Spleen (tissue), 11 donors: ENCODE results near the gene SLC38A11. TPM values are rescaled to one million over a fixed set of nuclear protein-coding genes. Genes with fewer than 3 reads are reported as not detected.

Experiments used
- DNase-seq: peaks from one replicate; pipeline ENCODE4 v3.0.0-alpha.2; 2020
- H3K27ac ChIP-seq, 8 donors: fragments of 200-600 bp; sonication (generic) in 7 of 8; 1 replicate in 4 of 8; 2 replicates in 4 of 8; pipeline versions ENCODE4 v1.5.0 to v1.8.0; 2016 to 2021; ENCODE audit warnings: inconsistent platforms in 4 of 8, mild to moderate bottlenecking in 4 of 8, moderate library complexity in 1 of 8
- H3K27me3 ChIP-seq, 7 donors: fragments of 200-600 bp; sonication (generic) in 6 of 7; replicated peaks in 1 of 7; 1 replicate in 4 of 7; 2 replicates in 3 of 7; pipeline versions ENCODE4 v1.5.0 to v1.8.0; 2016 to 2021; ENCODE audit warnings: inconsistent platforms in 3 of 7, mild to moderate bottlenecking in 1 of 7
- H3K36me3 ChIP-seq, 6 donors: fragments of 200-600 bp; sonication (generic) in 5 of 6; 1 replicate in 4 of 6; 2 replicates in 2 of 6; pipeline versions ENCODE4 v1.5.0 to v1.8.0; 2016 to 2021; ENCODE audit warnings: inconsistent platforms in 2 of 6
- H3K4me1 ChIP-seq, 6 donors: fragments of 200-600 bp; sonication (generic) in 5 of 6; 1 replicate in 3 of 6; 2 replicates in 3 of 6; pipeline versions ENCODE4 v1.5.0 to v1.8.0; 2016 to 2021; ENCODE audit warnings: inconsistent platforms in 3 of 6
- H3K4me3 ChIP-seq, 8 donors: fragments of 200-600 bp; sonication (generic) in 7 of 8; 1 replicate in 4 of 8; 2 replicates in 4 of 8; pipeline versions ENCODE4 v1.5.0 to v1.8.0; 2016 to 2021; ENCODE audit warnings: inconsistent platforms in 4 of 8, mild to moderate bottlenecking in 4 of 8, moderate library complexity in 2 of 8
- H3K9me3 ChIP-seq, 8 donors: fragments of 200-600 bp; sonication (generic) in 7 of 8; 1 replicate in 4 of 8; 2 replicates in 4 of 8; pipeline versions ENCODE4 v1.5.0 to v1.8.0; 2016 to 2021; ENCODE audit warnings: inconsistent platforms in 4 of 8
- CTCF ChIP-seq, 11 experiments: fragments of 200-600 bp in 7 of 11; fragments of 450-650 bp in 4 of 11; sonication (generic) in 4 of 11; IDR thresholded peaks in 8 of 11; conservative IDR thresholded peaks in 3 of 11; 1 replicate in 7 of 11; 2 replicates in 4 of 11; pipeline versions ENCODE4 v1.4.0 to v1.8.0; 2016 to 2021; ENCODE audit warnings: antibody characterized with exemption in 11 of 11, inconsistent platforms in 4 of 11, mild to moderate bottlenecking in 1 of 11
- POLR2A ChIP-seq, 3 donors: fragments of 450-650 bp; IDR thresholded peaks; one replicate each; pipeline ENCODE4 v1.5.1; 2017; ENCODE audit warnings: antibody characterized with exemption in 3 of 3, mild to moderate bottlenecking in 1 of 3
- POLR2AphosphoS5 ChIP-seq, 3 donors: sonication (generic); formaldehyde crosslinking; IDR thresholded peaks; one replicate each; pipeline ENCODE4 v1.5.1; 2017; ENCODE audit warnings: antibody characterized with exemption in 3 of 3
- WGBS, 5 donors: extraction: QIAGEN DNeasy Blood & Tissue Kit in 3 of 5; methylation state at CpG; one replicate each; pipeline versions ENCODE4 v1.1.5 to v1.1.7; 2013 to 2018; 5-methylcytosine and 5-hydroxymethylcytosine counted together
- intact Hi-C: fragments of 100-400 bp; cut with DNase I; formaldehyde crosslinking; loops from one replicate; pipeline ENCODE4 v1.15.0; 2023; ENCODE audit warnings: low total_unique reads
- polyA plus RNA-seq, 3 donors: library from polyadenylated mRNA; stranded (reverse); fragments of 200-250 nt; gene quantifications; one replicate each; pipeline ENCODE4 v1.2.1, GENCODE V29; 2013
- total RNA-seq, 7 donors: library from RNA; depleted of rRNA in 3 of 7; stranded (reverse); fragments of >200 nt in 3 of 7; fragmentation: NEBNext Ultra II Directional in 4 of 7; extraction: Animal tissue kit (Norgen Biotek cat#: 25700) in 4 of 7; gene quantifications; one replicate each; pipeline versions ENCODE4 v1.1.0 to v1.2.1, GENCODE V29; 2016 to 2021
- donor health status: healthy with polysubstance abuse.
- donor health status: DM: no; HTN: no; CAD: no; lungs with moderate emphysema.
- donor health status: DM: no; HTN: no; CAD: no.
- donor health status: Bipolar disorder and iron deficiency.
- donor health status: healthy.
- donor health status: DM: no; HTN: no; CAD: no.
- donor health status: DM: yes; HTN: yes; CAD: no.

SLC38A11 gene
- total and polyA plus RNA-seq, 10 donors, result 5.8 to 48.6 (median 24.5) TPM

- no peaks in the 10 kb centered on the region for H3K9me3 ChIP-seq
- H3K4me3 ChIP-seq, result no peak overlapping the region
- H3K27me3 ChIP-seq, result no peaks in the 10 kb centered on the region
- H3K36me3 ChIP-seq, result no peaks in the 10 kb centered on the region
- WGBS, 5 donors, result 10 to 34% (median 15%) methylated on average over 4 of the region's 4 CpGs
- intact Hi-C loops, result no loop called here
- no peak overlapping the region for H3K27ac ChIP-seq
- no peaks in the 10 kb centered on the region for H3K4me1 ChIP-seq
- no peak for TF ChIP-seq POLR2A (IDR thresholded peaks at IDR 0.05)
- no peak for TF ChIP-seq POLR2AphosphoS5 (IDR thresholded peaks at IDR 0.05)
- TF ChIP-seq CTCF (IDR thresholded peaks at IDR 0.05 in 8 of 11, conservative IDR thresholded peaks at IDR 0.05 in 3 of 11), result no peak
- DNase-seq, result no peak
Observed at GRCh38 chr2:164890544-164890943, 64.8 kb downstream of the SLC38A11 start.

- H3K4me3 ChIP-seq, result no peak overlapping the region
- TF ChIP-seq POLR2A (IDR thresholded peaks at IDR 0.05), result no peak
- no peak for TF ChIP-seq POLR2AphosphoS5 (IDR thresholded peaks at IDR 0.05)
- no peak for TF ChIP-seq CTCF (IDR thresholded peaks at IDR 0.05 in 8 of 11, conservative IDR thresholded peaks at IDR 0.05 in 3 of 11)
- no peak for DNase-seq
- H3K36me3 ChIP-seq, result no peaks in the 10 kb centered on the region
- WGBS, 5 donors, result 75 to 92% (median 84%) methylated on average over 3 of the region's 3 CpGs
- H3K4me1 ChIP-seq, result no peaks in the 10 kb centered on the region
- intact Hi-C loops, result no loop called here
- no peaks in the 10 kb centered on the region for H3K27me3 ChIP-seq
- no peak overlapping the region for H3K27ac ChIP-seq
- no peaks in the 10 kb centered on the region for H3K9me3 ChIP-seq
Observed at GRCh38 chr2:164888592-164888991, 66.7 kb downstream of the SLC38A11 start.

- H3K4me1 ChIP-seq, result no peaks in the 10 kb centered on the region
- H3K9me3 ChIP-seq, result no peaks in the 10 kb centered on the region
- H3K27me3 ChIP-seq, result no peaks in the 10 kb centered on the region
- H3K36me3 ChIP-seq, result no peaks in the 10 kb centered on the region
- no peak overlapping the region for H3K4me3 ChIP-seq
- H3K27ac ChIP-seq, result no peak overlapping the region
- WGBS, 5 donors, result 62 to 80% (median 72%) methylated on average over 4 of the region's 4 CpGs
- TF ChIP-seq POLR2A (IDR thresholded peaks at IDR 0.05) (no peak), CTCF (IDR thresholded peaks at IDR 0.05 in 8 of 11, conservative IDR thresholded peaks at IDR 0.05 in 3 of 11) (no peak), POLR2AphosphoS5 (IDR thresholded peaks at IDR 0.05) (no peak)
- intact Hi-C loops, result no loop called here
- DNase-seq, result no peak
Observed at GRCh38 chr2:164887434-164888144, 67.7 kb downstream of the SLC38A11 start.

GRCh38 chr2:164882276-164882675 lies 73.0 kb downstream of the SLC38A11 start:
- H3K27ac ChIP-seq, result no peak overlapping the region
- 85 to 95% (median 95%) methylated on average over 9 of the region's 9 CpGs for WGBS, 5 donors
- TF ChIP-seq POLR2A (IDR thresholded peaks at IDR 0.05) (no peak), POLR2AphosphoS5 (IDR thresholded peaks at IDR 0.05) (no peak), CTCF (IDR thresholded peaks at IDR 0.05 in 8 of 11, conservative IDR thresholded peaks at IDR 0.05 in 3 of 11) (no peak)
- no peaks in the 10 kb centered on the region for H3K36me3 ChIP-seq
- no peak overlapping the region for H3K4me3 ChIP-seq
- intact Hi-C loops, result no loop called here
- H3K27me3 ChIP-seq, result no peaks in the 10 kb centered on the region
- H3K9me3 ChIP-seq, result no peaks in the 10 kb centered on the region
- peaks cover 0 to 4% (median 0%) of the 10 kb centered on the region in 6 donors for H3K4me1 ChIP-seq
- DNase-seq, result no peak
